Amniotic stem cell (primary cell): ENCODE data around the gene AMZ1.
A peak's percentile ranks its signal among the peaks of the same experiment; 100 is the strongest.

Experiments used
- DNase-seq: peaks from one replicate; lab custom pipeline; 2025; lab: John Stamatoyannopoulos, UW

The AMZ1 gene

DNA sequence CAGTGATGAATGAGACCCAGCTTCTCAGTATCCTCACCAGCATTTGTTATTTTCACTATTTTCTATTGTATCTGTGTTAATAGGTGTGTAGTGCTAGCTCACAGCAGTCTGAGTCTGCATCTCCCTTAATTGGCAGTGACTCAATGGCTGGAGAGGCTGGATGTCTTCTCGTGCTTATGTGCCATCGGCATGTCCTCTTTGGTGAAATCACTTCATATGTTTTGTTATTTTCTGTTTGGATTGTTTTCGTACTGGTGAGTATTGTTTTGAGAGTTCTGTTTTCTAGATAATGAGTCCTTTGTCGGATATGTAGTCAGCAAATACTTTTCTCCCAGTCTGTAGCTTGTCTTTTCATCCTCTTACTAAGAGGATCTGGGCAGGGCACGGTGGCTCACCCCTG is 66.1 kb downstream of the AMZ1 start:
- no peak for DNase-seq

DNA sequence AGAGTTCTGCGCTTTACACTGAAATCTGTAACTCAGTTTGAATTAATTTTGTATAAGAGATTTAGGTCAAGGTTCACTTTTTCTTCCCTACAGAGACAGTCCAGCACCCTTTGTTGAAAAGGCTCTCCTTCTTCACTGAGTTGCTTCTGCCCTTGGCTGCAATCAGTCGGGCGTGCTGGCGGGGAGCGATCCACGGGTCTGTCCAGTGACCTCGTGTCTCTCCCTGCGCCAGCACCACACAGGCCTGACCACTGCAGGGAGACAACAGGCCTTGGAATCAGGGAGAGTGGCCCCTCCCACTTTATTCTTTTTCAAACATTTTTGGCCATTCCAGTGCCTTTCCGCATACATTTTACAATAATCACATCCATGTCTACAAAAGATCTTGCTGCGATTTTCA is 66.9 kb downstream of the AMZ1 start:
- no peak for DNase-seq

DNA sequence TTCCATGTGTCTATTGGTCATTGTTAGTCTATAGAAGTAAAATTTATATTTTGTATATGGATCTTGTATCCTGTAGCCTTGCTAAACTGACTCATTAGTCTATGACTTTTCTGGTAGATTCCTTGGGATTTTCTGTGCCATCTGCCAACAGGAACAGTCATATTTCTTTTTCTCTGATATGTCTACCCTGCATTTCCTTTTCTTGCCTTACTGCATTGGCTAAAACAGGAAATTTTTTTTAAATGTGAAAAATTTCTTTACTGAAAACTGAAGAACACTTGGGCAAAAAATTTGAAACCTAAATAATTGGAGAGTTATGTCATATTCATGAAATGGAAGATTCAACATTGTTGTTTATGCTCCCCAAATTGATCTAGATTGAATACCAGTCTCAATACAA is 67.5 kb downstream of the AMZ1 start:
- no peak for DNase-seq

DNA sequence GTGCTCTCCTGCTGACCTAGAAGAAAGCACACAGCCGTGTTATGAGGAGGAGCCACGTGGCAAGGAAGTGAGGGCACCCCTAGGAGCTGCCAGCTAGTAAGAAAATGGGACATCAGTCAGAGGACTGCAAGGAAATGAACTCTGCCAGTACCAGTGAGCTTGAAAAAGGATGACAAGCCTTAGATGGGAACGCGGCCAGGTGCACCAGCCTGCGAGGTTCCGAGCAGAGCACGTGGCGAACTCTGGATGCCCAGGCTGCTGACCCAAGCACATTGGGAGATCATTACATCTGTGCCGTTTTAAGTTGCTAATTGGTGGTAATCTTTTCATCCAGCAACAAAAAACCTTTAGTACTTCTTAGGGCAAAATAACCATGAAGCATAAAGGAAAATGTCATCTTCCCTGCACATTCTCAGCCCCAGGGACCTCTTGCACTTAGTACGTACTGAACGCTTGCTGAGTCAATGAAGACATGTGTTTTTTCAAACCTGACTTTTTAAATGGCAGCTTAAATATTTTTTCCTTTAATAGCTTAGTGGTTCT is 69.4 kb downstream of the AMZ1 start:
- DNase-seq: peak; percentile 53

DNA sequence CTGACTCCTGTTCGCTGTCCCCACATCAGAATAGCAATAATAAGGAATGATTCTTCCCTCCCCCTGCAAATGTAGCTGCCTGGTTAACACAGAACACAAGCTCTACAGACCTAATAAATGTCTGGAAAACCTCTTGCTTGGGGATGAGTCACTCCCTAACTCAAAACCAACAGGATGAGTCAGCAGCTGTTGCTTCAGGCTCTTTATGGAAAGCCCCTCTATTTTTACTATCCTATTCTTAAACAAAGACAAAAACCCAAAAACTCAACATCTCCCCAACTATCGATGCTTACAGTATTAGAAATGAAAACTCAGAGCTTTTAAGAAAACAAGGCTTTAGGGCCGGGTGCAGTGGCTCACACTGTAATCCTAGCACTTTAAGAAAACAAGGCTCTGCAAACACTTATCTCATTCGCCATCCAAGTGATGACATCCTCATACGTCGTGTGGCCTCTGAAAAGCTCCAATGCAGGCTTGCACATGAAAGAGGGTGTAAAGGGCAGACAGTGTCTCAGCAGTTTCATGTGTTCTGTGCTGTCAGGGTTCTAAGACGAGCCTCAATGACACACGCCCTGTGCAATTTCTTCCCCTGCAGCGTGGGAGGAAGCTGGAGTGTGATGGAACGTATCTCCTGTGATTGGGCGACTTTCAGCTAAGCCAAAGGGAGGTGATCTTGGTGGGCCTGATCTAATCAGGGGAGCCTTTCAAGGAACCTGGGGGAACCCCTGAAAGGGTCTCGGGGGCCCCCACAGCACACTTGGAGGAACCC is 70.1 kb downstream of the AMZ1 start:
- DNase-seq: peak; percentile 91

DNA sequence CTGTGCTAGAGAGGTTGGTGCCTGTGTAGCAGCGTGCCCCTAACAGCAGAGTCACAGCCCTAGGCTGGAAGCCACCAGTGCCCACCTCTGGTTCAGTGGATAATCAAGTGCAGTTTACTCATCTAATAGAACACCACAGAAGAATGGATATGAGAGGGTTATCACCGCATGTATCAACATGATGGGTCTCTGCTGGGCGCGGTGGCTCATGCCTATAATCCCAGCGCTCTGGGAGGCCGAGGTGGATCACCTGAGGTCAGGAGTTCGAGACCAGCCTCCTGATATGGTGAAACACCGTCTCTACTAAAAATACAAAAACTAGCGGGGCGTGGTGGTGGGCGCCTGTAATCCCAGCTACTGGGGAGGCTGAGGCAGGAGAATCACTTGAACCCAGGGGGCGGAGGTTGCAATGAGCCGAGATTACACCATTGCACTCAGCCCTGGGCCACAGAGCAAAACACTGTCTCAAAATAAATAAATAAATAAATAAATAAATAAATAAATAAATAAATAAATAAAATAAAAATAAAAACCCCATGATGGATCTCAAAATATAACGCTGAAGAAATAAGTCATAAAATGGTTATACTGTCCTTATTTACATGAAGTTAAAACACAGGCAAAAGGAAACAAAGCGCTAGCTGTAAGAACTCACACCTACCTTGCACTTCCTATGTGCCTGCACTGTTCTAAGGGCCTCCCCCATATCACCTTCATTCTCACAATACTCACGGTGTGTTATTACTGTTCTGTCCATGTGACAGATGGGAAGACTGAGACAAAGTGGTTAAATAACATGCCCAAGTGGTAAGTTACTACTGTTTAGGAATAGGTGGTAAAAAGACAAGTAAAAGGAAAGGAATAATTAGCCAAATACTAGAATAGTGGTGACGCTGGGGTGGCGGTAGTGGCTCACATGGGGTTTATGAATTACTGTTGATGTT is 70.9 kb downstream of the AMZ1 start:
- no peak for DNase-seq

DNA sequence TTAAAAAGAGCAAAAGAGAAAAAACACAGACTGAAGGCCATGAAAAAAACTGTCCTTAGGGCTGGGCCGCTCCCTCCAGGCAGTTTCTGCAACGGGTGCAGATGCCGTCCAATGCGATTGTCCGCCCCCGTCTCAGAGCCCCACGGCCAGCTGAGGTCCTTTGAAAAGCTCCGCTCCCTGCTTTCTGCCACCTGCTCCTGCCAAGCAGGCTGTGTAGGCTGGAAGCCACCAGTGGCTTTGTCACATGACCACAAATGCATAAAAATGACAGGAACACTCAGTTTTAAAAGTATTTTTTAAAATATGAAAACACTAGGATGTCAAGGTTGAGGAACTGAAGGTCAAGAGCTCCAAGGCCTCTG is 71.7 kb downstream of the AMZ1 start:
- DNase-seq: no peak

DNA sequence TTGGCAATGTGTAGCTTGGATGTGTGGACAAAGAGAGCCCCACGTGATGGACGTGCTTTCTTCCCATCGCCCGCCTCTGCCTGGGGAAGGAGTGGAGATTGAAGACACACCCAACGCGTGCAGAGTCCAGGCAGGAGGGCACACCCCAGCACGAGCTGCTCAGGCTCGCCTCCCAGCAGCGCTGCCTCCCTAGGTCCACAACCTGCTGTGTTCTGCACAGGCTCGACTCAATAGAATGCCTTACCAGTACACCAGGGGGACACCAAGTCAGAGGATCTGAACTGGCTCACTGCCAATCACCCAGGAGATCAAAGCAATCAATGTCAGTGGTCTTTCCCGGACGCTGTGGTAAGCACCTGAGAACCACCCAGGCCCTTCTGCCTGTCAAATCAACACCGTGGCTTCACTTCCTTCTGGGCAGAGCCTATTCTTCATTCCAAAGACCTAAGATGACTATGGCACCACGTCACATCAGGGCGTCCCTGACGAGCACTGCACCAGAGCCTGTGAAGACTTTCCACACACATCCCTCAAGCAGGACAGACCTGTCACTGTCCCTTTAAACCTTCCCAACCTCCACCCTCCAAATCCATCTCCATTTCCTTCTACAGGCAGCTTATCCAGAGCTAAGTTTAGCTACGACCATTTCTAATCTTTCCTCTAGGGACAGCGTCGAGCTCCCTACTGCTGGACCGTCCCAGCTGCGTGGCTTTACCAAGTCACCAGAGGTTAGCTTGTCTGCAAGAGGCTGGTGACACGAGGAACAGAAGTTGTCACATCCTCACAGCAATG is 72.3 kb downstream of the AMZ1 start:
- DNase-seq: no peak

DNA sequence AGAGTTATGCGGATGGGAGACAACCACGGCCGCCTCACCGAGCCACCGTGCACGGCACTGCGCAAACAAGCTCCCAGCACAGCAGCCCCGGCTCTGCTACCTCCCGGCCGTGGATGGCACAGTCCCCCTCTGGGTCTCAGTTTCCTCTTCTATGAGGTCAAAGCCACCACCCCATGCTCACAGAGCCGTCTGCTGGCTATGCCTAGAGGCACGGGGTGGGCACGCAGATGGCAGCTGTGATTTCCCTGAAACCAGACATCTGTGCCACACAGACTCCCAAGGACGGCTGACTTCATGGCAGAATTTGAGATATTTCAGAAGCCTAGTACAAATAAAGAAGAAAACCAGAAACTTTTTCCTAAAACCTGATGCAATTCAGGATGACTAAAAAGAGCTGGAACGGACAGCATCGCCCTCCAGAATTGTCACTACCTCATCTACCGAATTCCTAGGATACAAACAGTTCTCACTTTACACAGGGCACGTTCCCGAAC is 73.2 kb downstream of the AMZ1 start:
- DNase-seq: no peak

DNA sequence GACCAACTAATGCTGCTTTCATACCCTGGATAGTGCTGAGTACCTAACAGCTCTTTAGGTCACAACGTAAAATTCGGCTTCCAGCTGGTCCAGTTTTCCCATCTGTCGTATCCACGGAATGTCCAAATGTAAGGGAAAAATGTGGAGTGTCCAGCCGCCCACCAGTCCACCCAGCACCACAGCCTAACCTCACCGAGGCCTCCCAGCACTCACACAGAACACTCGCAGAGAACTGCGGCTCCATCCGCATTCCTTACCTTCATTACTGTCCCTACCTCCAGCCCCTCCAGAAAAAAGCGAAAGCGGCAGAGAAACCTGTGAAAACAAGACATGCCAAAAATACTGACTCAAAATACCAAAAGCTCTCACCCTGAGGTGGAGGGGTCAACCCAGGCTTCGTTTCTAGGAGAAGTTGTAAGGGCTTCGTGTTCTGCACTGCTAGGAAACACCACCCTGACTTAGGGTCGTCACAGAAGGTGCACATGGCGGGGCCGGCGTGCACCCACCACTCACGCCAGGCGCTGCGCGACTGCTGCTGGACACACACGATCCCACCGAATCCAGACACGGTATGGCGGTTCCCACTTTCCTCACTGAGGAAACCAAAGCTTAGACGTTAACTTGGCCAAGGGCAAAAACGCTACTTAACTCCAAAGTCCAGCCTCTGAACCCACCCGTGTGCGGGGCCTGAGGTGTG is 73.9 kb downstream of the AMZ1 start:
- DNase-seq: no peak

DNA sequence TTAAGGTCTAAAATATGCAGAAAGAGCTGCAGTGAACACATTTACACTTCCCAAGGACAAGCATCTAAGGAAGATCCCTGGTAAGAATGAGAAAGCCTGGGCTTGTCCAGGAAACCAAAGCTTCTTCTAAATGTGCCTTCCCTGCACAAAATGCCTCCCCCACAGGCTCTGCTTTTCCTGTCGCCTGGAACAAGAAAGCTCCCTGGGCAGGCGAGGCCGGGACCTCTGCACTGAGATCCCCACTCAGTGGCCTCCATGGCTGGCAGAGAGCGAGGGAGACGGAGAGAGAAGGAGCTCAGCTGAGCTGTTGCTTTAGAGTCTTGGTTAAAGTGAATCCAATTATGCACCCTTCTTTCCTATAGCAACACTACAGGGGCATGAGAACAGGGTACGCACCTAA is 75.6 kb downstream of the AMZ1 start:
- no peak for DNase-seq

DNA sequence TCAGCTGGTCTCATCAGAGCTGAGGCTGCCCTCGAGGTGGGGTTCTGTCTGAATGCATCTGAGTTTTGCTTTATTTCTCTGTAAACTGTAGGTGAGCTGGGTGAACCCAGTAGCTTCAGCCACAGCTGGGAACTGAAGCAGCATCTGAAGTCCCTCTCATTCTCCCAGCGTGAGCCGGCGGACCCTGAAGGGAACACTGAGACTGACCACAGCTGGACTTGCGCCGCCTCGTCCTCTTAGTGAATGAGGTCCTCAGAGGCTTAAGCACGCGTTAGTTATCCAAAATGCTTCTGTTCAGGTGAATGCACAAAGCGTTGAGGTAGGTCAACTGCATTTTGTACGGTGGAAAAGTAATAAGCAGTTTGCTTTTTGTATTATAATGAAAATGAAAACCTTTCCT is 76.6 kb downstream of the AMZ1 start:
- DNase-seq: no peak
